Breast epithelium (tissue), 3 donors: ENCODE measurements around the gene SLC5A2.

Source experiments
- POLR2AphosphoS5 ChIP-seq, 3 donors: sonication (generic); formaldehyde crosslinking; IDR thresholded peaks; one replicate each; pipeline ENCODE4 v1.6.1; 2017; ENCODE audit warnings: antibody characterized with exemption in 3 of 3
- TF ChIP-seq, protein P1 (sequence below), 3 donors: fragments of 450-650 bp; IDR thresholded peaks; one replicate each; pipeline ENCODE4 v1.5.1; 2016 to 2017; ENCODE audit warnings: antibody characterized with exemption in 3 of 3, mild to moderate bottlenecking in 3 of 3, moderate library complexity in 3 of 3

DNA sequence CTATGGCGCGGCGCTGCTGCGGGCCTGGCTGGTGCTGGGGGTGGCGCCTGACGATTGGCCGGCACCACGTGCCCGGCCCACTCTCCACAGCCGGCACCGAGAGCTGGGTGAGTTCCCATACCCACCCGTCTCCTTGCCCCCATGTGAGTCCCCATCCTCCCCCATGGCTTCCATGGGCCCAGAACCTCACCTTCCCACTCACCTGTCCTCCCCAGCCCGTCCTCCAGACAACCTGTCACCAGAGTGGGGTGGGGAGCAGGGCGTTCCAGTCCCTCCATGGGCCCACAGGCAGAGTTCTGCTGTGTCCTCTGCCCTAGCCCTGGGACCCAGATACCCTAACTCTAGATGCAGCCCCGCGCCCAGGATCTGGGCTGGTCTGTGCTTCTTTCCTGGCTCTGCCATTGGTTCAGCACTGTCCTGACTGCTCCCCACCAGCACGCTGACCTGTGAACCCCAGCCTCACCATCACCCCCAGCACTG lies 18.1 kb upstream of the SLC5A2 start:
- TF ChIP-seq, protein P1, sequence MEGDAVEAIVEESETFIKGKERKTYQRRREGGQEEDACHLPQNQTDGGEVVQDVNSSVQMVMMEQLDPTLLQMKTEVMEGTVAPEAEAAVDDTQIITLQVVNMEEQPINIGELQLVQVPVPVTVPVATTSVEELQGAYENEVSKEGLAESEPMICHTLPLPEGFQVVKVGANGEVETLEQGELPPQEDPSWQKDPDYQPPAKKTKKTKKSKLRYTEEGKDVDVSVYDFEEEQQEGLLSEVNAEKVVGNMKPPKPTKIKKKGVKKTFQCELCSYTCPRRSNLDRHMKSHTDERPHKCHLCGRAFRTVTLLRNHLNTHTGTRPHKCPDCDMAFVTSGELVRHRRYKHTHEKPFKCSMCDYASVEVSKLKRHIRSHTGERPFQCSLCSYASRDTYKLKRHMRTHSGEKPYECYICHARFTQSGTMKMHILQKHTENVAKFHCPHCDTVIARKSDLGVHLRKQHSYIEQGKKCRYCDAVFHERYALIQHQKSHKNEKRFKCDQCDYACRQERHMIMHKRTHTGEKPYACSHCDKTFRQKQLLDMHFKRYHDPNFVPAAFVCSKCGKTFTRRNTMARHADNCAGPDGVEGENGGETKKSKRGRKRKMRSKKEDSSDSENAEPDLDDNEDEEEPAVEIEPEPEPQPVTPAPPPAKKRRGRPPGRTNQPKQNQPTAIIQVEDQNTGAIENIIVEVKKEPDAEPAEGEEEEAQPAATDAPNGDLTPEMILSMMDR (IDR thresholded peaks at IDR 0.05) = no peak
- no peak for TF ChIP-seq POLR2AphosphoS5 (IDR thresholded peaks at IDR 0.05)
